A673 (cell line): Measurements from ENCODE around the gene STMN3.

Source experiments
- CTCF ChIP-seq: fragments of 300-800, 200-600 bp; sonication (generic); conservative IDR thresholded peaks from 2 replicates; pipeline ENCODE4 v1.5.1; 2017; ENCODE audit warnings: low read depth, mild to moderate bottlenecking, antibody characterized with exemption, low read length, moderate library complexity, mixed read lengths
- EZH2 ChIP-seq: fragments of 200-600 bp; sonication (generic); IDR thresholded peaks from 2 replicates; pipeline ENCODE4 v1.6.1; 2017; ENCODE audit warnings: borderline replicate concordance, low read depth, mild to moderate bottlenecking, mixed read lengths, antibody characterized with exemption, low read length; ENCODE audit not compliant: poor library complexity, severe bottlenecking

- TF ChIP-seq CTCF (no peak), EZH2 (no peak)
These were observed 29.3 kb upstream of the STMN3 start for GRCh38 chr20:63682384-63683139.
